Activated naive CD8-positive, alpha-beta T cell treated with anti-CD3 and anti-CD28 coated beads, Interleukin-2, amount 50 U/mL, for 16 hours (primary cell): ENCODE results near the gene SHFL.
A peak's percentile ranks its signal among the peaks of the same experiment; 100 is the strongest.

Experiments
- DNase-seq: peaks from one replicate; pipeline ENCODE4 v3.0.0-alpha.2; 2020; ENCODE audit warnings: low read depth, low spot score

Gene SHFL

DNA sequence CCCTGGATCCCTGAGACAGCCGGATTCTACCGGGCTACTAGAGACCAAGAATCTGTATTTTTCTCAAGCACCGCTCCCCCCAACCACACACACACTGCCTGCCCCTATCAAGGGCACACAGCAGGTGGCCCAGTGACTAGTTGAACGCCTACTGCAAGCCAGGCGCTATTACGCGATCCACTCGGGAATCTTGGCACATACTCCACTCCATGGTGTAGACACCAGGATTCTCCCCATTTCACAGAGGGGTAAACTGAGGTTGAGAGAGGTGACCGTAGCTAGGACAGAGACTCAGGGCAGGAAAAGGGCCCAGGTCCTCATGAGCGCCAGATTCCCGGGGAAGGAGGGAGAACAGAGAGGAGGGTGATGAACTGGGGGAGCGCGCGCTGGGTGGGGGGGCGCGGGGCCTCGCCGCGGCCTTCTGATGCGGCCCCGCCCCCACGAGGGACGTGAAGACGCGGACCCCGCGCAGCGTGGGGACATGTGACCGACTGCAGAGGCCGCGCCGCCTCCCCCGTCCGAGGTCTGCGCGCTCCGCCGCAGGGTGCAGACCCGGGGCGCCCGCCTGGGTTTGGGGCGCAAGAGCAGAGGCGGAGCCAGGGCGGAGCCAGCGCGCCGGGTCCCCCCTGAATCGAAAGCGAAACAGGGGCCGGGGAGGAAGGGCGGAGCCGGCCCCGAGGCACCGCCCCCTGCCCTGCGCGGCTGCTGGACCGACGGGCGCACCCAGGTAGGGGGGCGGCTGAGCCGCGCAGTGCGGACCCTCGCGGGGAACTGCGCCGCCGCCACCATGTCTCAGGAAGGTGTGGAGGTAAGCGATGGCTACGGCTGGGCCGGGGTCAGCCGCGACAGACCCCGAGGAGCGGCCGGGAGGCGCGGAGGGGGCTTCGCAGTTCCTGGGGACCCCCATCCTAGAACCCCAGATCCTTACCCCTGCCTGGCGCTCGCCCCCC lies at the start of gene SHFL:
SHFL (plus strand) TSS at position 677 of the 950 bp plus-strand sequence; CDS start at position 788, 111 bp downstream.
- DNase-seq: peak; percentile 56

DNA sequence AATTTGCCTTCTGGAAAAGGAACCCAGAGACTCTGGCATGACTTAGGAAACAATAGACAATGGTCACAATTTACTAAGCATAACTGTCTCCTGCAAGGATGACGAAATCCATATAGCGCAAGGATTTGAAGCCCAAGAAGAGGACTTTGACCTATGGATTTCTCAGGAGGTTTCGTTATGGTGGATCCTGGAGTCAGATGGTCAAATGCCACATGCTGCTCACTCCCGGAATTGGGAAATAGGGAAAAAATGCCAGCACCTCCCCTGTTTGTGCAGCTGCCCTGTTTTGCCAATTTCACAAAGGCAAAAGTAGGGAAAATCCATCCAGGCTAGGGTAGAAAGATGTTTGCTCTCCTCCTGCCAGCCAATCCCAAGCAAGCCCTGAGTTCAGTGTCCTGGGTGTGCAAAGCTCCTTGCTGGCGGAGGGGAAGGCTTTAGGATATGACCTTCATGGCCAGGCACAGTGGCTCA lies 49.5 kb upstream of the SHFL start:
- DNase-seq: no peak

GRCh38 chr19:10037367-10037766 lies 48.8 kb upstream of the SHFL start:
- no peak for DNase-seq

- DNase-seq: no peak
Observed at GRCh38 chr19:10037809-10038208, 48.3 kb upstream of the SHFL start.

DNA sequence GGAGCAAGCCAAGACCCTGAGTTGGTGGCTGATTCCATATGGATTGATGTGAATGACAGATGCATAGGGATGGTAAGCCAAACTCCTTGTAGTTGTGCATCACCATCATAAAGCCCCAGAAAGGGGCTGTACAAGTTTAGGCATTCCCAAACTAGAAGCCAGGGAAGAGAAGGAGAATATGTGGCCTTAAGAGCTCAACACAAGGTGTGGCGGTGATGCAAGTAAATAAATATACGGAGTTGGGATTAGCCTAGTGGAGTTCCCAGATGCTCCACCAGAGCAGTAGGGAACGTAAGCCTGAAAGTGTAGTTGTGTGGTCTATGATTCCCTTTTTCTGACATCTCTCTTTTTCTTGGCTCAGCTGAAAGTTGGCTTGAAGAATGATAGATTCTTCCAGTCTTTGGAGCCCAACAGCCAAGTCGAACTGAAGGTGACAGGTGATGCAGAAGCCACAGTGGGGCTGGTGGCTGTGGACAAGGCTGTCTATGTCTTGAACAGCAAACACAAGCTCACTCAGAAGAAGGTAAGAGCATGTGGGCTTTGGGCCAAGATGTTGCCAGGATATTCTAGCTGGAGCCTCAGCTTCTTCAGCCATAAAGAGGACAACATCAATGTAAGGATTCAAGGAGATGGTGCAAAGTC lies 42.7 kb upstream of the SHFL start:
- no peak for DNase-seq

- no peak for DNase-seq
Observed at GRCh38 chr19:10044390-10044789, 41.7 kb upstream of the SHFL start.

DNA sequence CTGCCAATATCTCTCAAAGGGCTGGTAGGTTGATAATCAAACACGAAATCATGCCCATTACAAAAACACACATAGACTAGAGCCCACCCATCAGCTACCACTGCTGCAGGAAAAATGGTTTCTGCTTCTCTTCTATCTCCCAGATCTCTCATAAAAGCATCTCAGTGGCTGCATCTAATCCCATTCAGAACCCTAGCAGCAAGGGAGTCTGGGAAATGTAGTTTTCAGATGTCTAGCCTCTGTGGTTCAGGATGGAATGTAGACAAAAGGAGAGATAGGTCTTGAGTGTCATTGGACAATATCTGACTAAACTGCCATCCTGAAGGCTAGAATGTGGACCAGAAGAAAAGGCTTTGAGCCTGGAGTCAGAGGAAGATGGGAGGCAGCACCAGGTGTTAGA lies 40.7 kb upstream of the SHFL start:
- no peak for DNase-seq

DNA sequence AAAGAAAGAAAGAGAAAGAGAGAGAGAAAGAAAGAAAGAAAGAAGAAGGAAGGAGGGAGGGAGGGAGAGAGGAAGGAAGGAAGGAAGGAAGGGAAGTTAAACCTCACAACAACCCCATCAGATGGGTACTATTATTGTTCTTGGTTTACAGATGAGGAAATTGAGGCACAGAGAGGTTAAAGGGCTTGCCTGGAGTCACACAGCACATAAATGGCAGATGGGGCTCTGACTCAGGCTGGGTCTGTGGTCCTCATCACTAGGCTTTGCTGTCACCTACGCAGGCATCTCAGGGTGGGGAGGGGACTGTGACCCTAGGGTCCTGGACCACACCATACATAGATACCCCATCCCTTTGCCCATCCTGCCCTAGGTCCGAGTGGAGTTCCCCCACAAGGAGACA lies 36.5 kb upstream of the SHFL start:
- DNase-seq: no peak

GRCh38 chr19:10052602-10053360 lies 33.3 kb upstream of the SHFL start:
- DNase-seq: no peak

DNA sequence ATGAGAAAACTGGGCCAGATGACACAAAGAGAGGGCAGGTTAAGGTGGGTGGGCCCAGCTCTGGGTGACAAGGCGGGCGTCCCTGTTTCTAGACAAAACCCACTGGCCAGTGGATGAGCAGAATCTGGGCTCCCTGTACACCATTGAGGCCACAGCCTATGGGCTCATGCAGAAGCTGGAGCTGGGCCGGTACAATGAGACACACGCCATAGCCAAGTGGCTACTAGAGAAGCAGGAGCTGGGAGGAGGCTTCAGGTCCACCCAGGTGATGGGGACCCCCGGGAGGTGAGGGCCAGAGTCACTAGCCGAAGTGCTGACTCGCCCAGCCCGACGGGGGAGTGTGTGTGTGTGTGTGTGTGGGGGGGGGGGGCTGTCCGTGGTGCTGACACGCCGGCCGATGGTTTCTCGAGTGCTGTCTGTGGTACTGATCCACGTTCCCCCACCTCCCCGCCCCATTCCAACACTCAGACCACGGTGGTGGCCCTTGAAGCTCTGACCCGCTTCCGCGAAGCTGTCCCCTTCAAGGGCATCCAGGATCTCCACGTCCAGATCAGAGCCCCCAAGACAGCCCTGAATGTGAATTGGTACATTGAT lies 24.3 kb upstream of the SHFL start:
- no peak for DNase-seq

- DNase-seq: no peak
Observed at GRCh38 chr19:10068205-10068604, 17.9 kb upstream of the SHFL start.

- no peak for DNase-seq
Observed at GRCh38 chr19:10069046-10069445, 17.1 kb upstream of the SHFL start.

DNA sequence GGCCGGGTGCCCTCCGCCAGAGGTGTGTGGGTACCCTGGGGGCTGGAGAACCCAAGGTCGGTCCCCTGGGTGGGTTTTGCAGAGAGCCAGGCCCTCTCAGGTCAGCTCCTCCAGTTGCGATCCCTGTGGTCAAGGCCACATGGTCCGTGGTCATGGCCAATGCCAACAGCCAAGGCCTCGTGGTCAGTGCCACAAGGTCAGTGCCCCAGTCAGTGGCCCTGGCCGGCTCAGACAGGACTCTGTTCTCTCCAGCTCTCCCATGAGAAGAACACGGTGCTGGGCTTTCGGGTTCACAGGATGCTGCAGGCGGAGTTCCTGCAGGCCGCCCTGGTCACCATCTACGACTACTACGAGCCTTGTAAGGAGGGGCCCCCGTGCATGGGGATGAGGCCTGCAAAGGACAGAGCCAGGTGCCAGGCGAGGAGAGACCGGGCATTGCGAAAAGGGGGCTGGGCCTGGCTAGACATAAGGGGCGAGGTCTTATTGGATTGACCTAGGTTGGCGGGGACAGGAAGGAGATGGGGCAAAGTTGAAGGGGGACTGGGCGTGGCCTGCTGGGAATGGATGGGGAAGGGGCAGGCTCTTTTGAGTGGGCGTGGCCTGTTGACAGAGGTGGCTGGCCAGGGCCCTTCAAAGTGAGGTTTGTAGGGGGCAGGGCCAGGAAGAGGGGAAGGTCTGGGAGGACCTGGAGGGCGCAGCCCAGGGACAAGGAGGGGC lies 15.2 kb upstream of the SHFL start:
- DNase-seq: no peak

DNA sequence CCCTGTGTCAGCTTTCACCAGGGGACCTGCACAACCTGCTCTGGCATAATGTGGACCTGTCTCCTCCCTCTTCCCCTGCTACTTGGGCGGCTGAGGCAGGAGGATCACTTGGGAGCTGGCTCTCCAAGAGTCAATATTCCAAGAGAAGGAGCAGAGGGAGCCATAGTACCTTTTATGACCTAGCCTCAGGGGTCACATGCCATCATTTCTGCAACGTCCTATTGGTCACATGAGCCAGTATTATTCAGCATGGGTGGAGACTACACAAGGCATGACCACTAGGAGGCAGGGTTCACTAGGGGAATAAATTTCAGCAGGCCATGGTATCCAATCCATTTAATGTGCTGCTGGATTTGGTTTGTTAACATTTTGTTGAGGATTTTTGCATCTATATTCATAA lies 12.0 kb upstream of the SHFL start:
- DNase-seq: peak; percentile 37

GRCh38 chr19:10076535-10076934 lies 9.6 kb upstream of the SHFL start:
- DNase-seq: no peak

DNA sequence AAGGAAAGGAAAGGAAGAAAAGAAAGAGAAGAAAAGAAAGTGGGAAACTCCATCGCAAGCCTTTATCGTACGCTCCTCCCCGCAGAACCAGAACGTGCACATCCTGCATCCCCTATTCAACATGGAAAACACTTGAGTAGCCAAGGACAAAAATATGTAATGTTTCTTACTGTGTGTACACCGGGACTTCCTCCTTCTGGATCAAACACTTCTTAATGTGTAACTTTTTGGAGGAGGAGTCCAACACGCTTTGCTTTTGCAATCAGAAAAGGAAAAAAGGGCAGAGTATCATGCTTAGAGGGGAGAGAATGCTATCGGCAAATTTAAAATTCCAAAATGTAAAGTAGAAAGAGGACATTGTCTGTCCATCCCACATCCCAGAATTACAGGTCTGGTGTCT lies 7.8 kb upstream of the SHFL start:
- no peak for DNase-seq

DNA sequence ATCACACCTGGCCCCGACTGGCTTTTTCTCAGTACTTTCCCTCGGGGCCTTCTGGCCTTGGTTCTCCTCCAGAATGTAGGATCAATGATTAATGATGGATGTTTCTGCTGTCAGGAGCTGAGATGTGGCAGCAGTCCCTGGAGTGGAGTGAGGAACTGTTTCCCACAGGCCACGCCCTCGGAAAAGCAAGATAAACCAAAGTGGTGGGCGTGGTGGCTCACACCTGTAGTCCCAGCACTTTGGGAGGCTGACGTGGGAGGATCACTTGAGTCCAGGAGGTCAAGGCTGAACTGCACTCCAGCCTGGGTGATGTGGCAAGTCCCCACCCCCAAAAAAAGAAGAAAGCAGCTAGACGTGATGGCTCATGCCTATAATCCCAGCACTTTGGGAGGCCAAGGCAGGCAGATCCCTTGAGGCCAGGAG lies 7.1 kb upstream of the SHFL start:
- no peak for DNase-seq

DNA sequence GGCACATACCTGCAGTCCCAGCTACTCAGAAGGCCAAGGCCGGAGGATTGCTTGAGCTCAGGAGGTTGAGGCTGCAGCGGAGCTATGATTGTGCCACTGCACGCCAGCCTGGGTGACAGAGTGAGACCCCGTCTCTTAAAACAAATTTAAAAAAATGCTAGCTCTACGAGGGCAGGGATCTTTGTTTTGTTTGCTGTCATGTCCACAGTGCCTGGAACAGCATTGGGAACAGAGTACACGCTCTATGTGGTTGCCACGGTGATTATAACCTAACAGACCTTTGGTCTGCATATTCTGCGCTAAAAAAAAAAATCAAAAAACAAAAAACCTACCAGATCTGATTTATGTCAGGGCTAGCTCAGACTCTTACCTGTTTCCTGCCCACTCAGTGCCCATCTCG lies 2.2 kb upstream of the SHFL start:
- DNase-seq: no peak

GRCh38 chr19:10084803-10085202 lies 1.3 kb upstream of the SHFL start:
- no peak for DNase-seq

- DNase-seq: no peak
Observed at GRCh38 chr19:10086591-10087192, 575 bp downstream of the SHFL start.
